ENCODE data around the gene MEAK7.

The MEAK7 gene

GRCh38 chr16:84504420-84505248, at the start of gene MEAK7:
MEAK7 (minus strand) TSS chr16:84504659; CDS start chr16:84498086, 6,573 bp downstream.
- DNase-seq = no peak

GRCh38 chr16:84553873-84554399, 49.5 kb upstream of the MEAK7 start:
- DNase-seq = no peak

- DNase-seq = no peak
Observed at GRCh38 chr16:84552135-84552534, 47.7 kb upstream of the MEAK7 start.

- no peak for DNase-seq
Observed at GRCh38 chr16:84550096-84550495, 45.6 kb upstream of the MEAK7 start.

GRCh38 chr16:84548971-84549844, 44.7 kb upstream of the MEAK7 start:
- no peak for DNase-seq

- no peak for DNase-seq
Observed at GRCh38 chr16:84548508-84548907, 44.0 kb upstream of the MEAK7 start.

- no peak for DNase-seq
Observed at GRCh38 chr16:84547546-84548061, 43.1 kb upstream of the MEAK7 start.

- no peak for DNase-seq
Observed at GRCh38 chr16:84546669-84547545, 42.4 kb upstream of the MEAK7 start.

- DNase-seq = no peak
Observed at GRCh38 chr16:84545114-84545737, 40.8 kb upstream of the MEAK7 start.

GRCh38 chr16:84544031-84544773, 39.7 kb upstream of the MEAK7 start:
- peak; percentile 59 for DNase-seq

- DNase-seq = no peak
Observed at GRCh38 chr16:84543253-84543652, 38.8 kb upstream of the MEAK7 start.

GRCh38 chr16:84541999-84542817, 37.7 kb upstream of the MEAK7 start:
- no peak for DNase-seq

- no peak for DNase-seq
Observed at GRCh38 chr16:84540194-84540593, 35.7 kb upstream of the MEAK7 start.

GRCh38 chr16:84538222-84538840, 33.9 kb upstream of the MEAK7 start:
- DNase-seq = no peak

GRCh38 chr16:84537491-84538151, 33.2 kb upstream of the MEAK7 start:
- DNase-seq = no peak

- no peak for DNase-seq
Observed at GRCh38 chr16:84535851-84536250, 31.4 kb upstream of the MEAK7 start.

- DNase-seq = no peak
Observed at GRCh38 chr16:84535408-84535807, 30.9 kb upstream of the MEAK7 start.

- DNase-seq = no peak
Observed at GRCh38 chr16:84534815-84535214, 30.4 kb upstream of the MEAK7 start.

- no peak for DNase-seq
Observed at GRCh38 chr16:84532855-84533486, 28.5 kb upstream of the MEAK7 start.
